ENCODE data around the gene CERCAM. TPM values are rescaled to one million over a fixed set of nuclear protein-coding genes. Genes with fewer than 3 reads are reported as not detected.

CERCAM gene
- total RNA-seq, 1 experiment from 2014 or later = 19.1 TPM

GRCh38 chr9:128385496-128386460 is 34.9 kb upstream of the CERCAM start:
- Histone ChIP-seq H3K79me2 (ENCODE audit: low read length) (no peaks in the 10 kb centered on the region), H3K27me3 (ENCODE audit: low read length) (no peaks in the 10 kb centered on the region), H2AFZ (ENCODE audit: low read length) (no peak overlapping the region), H3K9me2 (replicated peaks; ENCODE audit: low read length) (no peaks in the 10 kb centered on the region), H3K4me1 (ENCODE audit: insufficient read depth, low read length) (no peaks in the 10 kb centered on the region), H3K4me3 (ENCODE audit: low read length) (no peak overlapping the region), H3K9me3 (ENCODE audit: low read length) (no peaks in the 10 kb centered on the region), H3K9ac (ENCODE audit: low read length) (no peak overlapping the region), H4K20me1 (ENCODE audit: low read length) (no peaks in the 10 kb centered on the region), H3K27ac (ENCODE audit: low read length) (no peak overlapping the region), H3F3A (ENCODE audit: low read length, unreplicated experiment) (no peaks in the 10 kb centered on the region), H3K36me3 (ENCODE audit: low read depth, low read length) (peaks cover 2% of the 10 kb centered on the region; the same call in 1 of the 2 replicates), H3K4me2 (ENCODE audit: low read length) (no peak overlapping the region)
- TF ChIP-seq CTCF (conservative IDR thresholded peaks at IDR 0.05; ENCODE audit: low read depth, low read length) = no peak
- TF ChIP-seq EZH2phosphoT487 (IDR thresholded peaks at IDR 0.05; ENCODE audit: borderline replicate concordance, low read length) = no peak
- TF ChIP-seq EZH2 (IDR thresholded peaks at IDR 0.05; ENCODE audit: low read length, unreplicated experiment) = no peak
- no peak for DNase-seq
- ATAC-seq = no peak
- POLR2A ChIA-PET (ENCODE audit: unreplicated experiment) = no interaction called here
- no TSS peak for BruUV-seq (replicated peaks)
- CTCF ChIA-PET = no interaction called here
- intact Hi-C loops (cut with micrococcal nuclease) = no loop called here

GRCh38 chr9:128388150-128388549 is 32.5 kb upstream of the CERCAM start:
- Histone ChIP-seq H3K36me3 (ENCODE audit: low read depth, low read length) (peaks cover 2% of the 10 kb centered on the region; the same call in 1 of the 2 replicates), H3K27ac (ENCODE audit: low read length) (no peak overlapping the region), H3K27me3 (ENCODE audit: low read length) (no peaks in the 10 kb centered on the region), H3K4me1 (ENCODE audit: insufficient read depth, low read length) (no peaks in the 10 kb centered on the region), H3K79me2 (ENCODE audit: low read length) (no peaks in the 10 kb centered on the region), H4K20me1 (ENCODE audit: low read length) (no peaks in the 10 kb centered on the region), H3K4me3 (ENCODE audit: low read length) (no peak overlapping the region), H3K9ac (ENCODE audit: low read length) (no peak overlapping the region), H3F3A (ENCODE audit: low read length, unreplicated experiment) (no peaks in the 10 kb centered on the region), H3K4me2 (ENCODE audit: low read length) (no peak overlapping the region), H3K9me2 (replicated peaks; ENCODE audit: low read length) (no peaks in the 10 kb centered on the region), H2AFZ (ENCODE audit: low read length) (no peak overlapping the region), H3K9me3 (ENCODE audit: low read length) (no peaks in the 10 kb centered on the region)
- POLR2A ChIA-PET (ENCODE audit: unreplicated experiment) = no interaction called here
- CTCF ChIA-PET = interaction anchor here (0.5 kb wide), 1 partner anchor 33 kb away, joined by 7 read pairs; the partner anchor contains the start of gene CERCAM
- ATAC-seq (no peak), DNase-seq (no peak)
- intact Hi-C loops (cut with micrococcal nuclease) = no loop called here
- TF ChIP-seq CTCF (conservative IDR thresholded peaks at IDR 0.05; ENCODE audit: low read depth, low read length) (no peak), EZH2 (IDR thresholded peaks at IDR 0.05; ENCODE audit: low read length, unreplicated experiment) (no peak)
- BruUV-seq (replicated peaks) = no TSS peak

All from PC-3 (cell line).